Smooth muscle cell (in vitro differentiated cells): ENCODE measurements around the gene TMCO4. TPM values are rescaled to one million over a fixed set of nuclear protein-coding genes. Genes with fewer than 3 reads are reported as not detected.

Source experiments
- DNase-seq: peaks from one replicate; lab custom pipeline; 2025; ENCODE audit not compliant: unreplicated experiment; lab: John Stamatoyannopoulos, UW
- H2AFZ ChIP-seq: fragments of 200-600 bp; sonication (generic); 2 replicates; pipeline ENCODE4 v1.6.0; 2016; ENCODE audit warnings: antibody characterized with exemption, low read depth, mild to moderate bottlenecking
- H3F3A ChIP-seq: fragments of 200-600 bp; sonication (generic); 2 replicates; pipeline ENCODE4 v1.6.0; 2017; ENCODE audit warnings: antibody characterized with exemption, low read depth
- H3K27ac ChIP-seq: fragments of 200-600 bp; sonication (generic); 2 replicates; pipeline ENCODE4 v1.5.1; 2016; ENCODE audit warnings: low read depth, mild to moderate bottlenecking
- H3K27me3 ChIP-seq: fragments of 200-600 bp; sonication (generic); 2 replicates; pipeline ENCODE4 v1.6.1; 2016; ENCODE audit warnings: low read depth, mild to moderate bottlenecking
- H3K36me3 ChIP-seq: fragments of 200-600 bp; sonication (generic); 2 replicates; pipeline ENCODE4 v1.5.1; 2016; ENCODE audit warnings: low read depth
- H3K4me1 ChIP-seq: fragments of 200-600 bp; sonication (generic); 2 replicates; pipeline ENCODE4 v1.5.1; 2016; ENCODE audit warnings: low read depth
- H3K4me2 ChIP-seq: fragments of 200-600 bp; sonication (generic); 2 replicates; pipeline ENCODE4 v1.6.0; 2016; ENCODE audit warnings: mild to moderate bottlenecking
- H3K4me3 ChIP-seq: fragments of 200-600 bp; sonication (generic); 2 replicates; pipeline ENCODE4 v1.5.1; 2016; ENCODE audit warnings: mild to moderate bottlenecking
- H3K79me2 ChIP-seq: fragments of 200-600 bp; sonication (generic); 2 replicates; pipeline ENCODE4 v1.6.0; 2016; ENCODE audit warnings: low read depth, mild to moderate bottlenecking
- H3K9ac ChIP-seq: fragments of 200-600 bp; sonication (generic); 2 replicates; pipeline ENCODE4 v1.6.0; 2016; ENCODE audit warnings: low read depth
- H3K9me3 ChIP-seq: fragments of 200-600 bp; sonication (generic); replicated peaks from 2 replicates; pipeline ENCODE4 v1.5.1; 2016; ENCODE audit warnings: low read depth
- H4K20me1 ChIP-seq: fragments of 200-600 bp; sonication (generic); 2 replicates; pipeline ENCODE4 v1.6.0; 2016; ENCODE audit warnings: low read depth
- CTCF ChIP-seq: fragments of 200-600 bp; sonication (generic); IDR thresholded peaks from 2 replicates; pipeline ENCODE4 v1.5.1; 2017; ENCODE audit warnings: borderline replicate concordance, mild to moderate bottlenecking, antibody characterized with exemption; ENCODE audit not compliant: insufficient read depth, poor library complexity, severe bottlenecking
- WGBS: methylation state at CpG from one replicate; pipeline ENCODE4 v1.1.7; 2016; ENCODE audit warnings: low lambda C conversion rate; 5-methylcytosine and 5-hydroxymethylcytosine counted together
- polyA plus RNA-seq: library from polyadenylated mRNA; unstranded; fragments of >200 nt; fragmentation: Nextera tagmentation; extraction: Ambion mirVana; gene quantifications from 2 replicates; pipeline ENCODE4 v1.2.1, GENCODE V29; 2016
- total RNA-seq: library from RNA; depleted of rRNA; stranded (reverse); fragments of >200 nt; gene quantifications from 2 replicates; pipeline ENCODE4 v1.2.3, GENCODE V29; 2014

Gene TMCO4
- total and polyA plus RNA-seq, 2 experiments from 2014 or later, result 5.4 to 6.8 TPM

GRCh38 chr1:19835578-19835977 lies 35.9 kb upstream of the TMCO4 start:
- DNase-seq, result no peak
- Histone ChIP-seq H3K9ac (no peak overlapping the region), H3K27ac (no peak overlapping the region), H2AFZ (no peak overlapping the region), H3F3A (no peaks in the 10 kb centered on the region), H3K79me2 (no peaks in the 10 kb centered on the region), H3K4me3 (no peak overlapping the region), H3K4me1 (no peaks in the 10 kb centered on the region), H3K4me2 (no peak overlapping the region), H3K36me3 (no peaks in the 10 kb centered on the region), H4K20me1 (no peaks in the 10 kb centered on the region), H3K9me3 (no peaks in the 10 kb centered on the region), H3K27me3 (no peaks in the 10 kb centered on the region)
- WGBS, result 87% methylated on average over 4 of the region's 4 CpGs
- TF ChIP-seq CTCF, result no peak

GRCh38 chr1:19831441-19831840 lies 31.7 kb upstream of the TMCO4 start:
- Histone ChIP-seq H3K9ac (no peak overlapping the region), H3K79me2 (no peaks in the 10 kb centered on the region), H3F3A (no peaks in the 10 kb centered on the region), H3K4me2 (no peak overlapping the region), H3K9me3 (no peaks in the 10 kb centered on the region), H3K4me1 (no peaks in the 10 kb centered on the region), H3K36me3 (no peaks in the 10 kb centered on the region), H2AFZ (no peak overlapping the region), H4K20me1 (no peaks in the 10 kb centered on the region), H3K27ac (no peak overlapping the region), H3K4me3 (no peak overlapping the region), H3K27me3 (no peaks in the 10 kb centered on the region)
- DNase-seq, result no peak
- no peak for TF ChIP-seq CTCF
- WGBS, result 85% methylated on average over 3 of the region's 3 CpGs

GRCh38 chr1:19828546-19828945 lies 28.8 kb upstream of the TMCO4 start:
- no peaks in the 10 kb centered on the region for H4K20me1 ChIP-seq
- H3K27ac ChIP-seq, result no peak overlapping the region
- no peaks in the 10 kb centered on the region for H3K36me3 ChIP-seq
- DNase-seq, result no peak
- no peak for TF ChIP-seq CTCF
- H3K79me2 ChIP-seq, result no peaks in the 10 kb centered on the region
- H3F3A ChIP-seq, result no peaks in the 10 kb centered on the region
- H2AFZ ChIP-seq, result no peak overlapping the region
- WGBS, result 75% methylated on average over 3 of the region's 3 CpGs
- H3K4me3 ChIP-seq, result no peak overlapping the region
- H3K4me2 ChIP-seq, result no peak overlapping the region
- no peaks in the 10 kb centered on the region for H3K27me3 ChIP-seq
- H3K9me3 ChIP-seq, result no peaks in the 10 kb centered on the region
- no peak overlapping the region for H3K9ac ChIP-seq
- no peaks in the 10 kb centered on the region for H3K4me1 ChIP-seq

GRCh38 chr1:19825298-19825697 lies 25.6 kb upstream of the TMCO4 start:
- TF ChIP-seq CTCF, result no peak
- H3K4me2 ChIP-seq, result no peak overlapping the region
- no peak overlapping the region for H2AFZ ChIP-seq
- H3K27me3 ChIP-seq, result no peaks in the 10 kb centered on the region
- no peak for DNase-seq
- no peaks in the 10 kb centered on the region for H3K36me3 ChIP-seq
- H3F3A ChIP-seq, result no peaks in the 10 kb centered on the region
- H3K79me2 ChIP-seq, result no peaks in the 10 kb centered on the region
- 38% methylated on average over 6 of the region's 6 CpGs for WGBS
- no peaks in the 10 kb centered on the region for H4K20me1 ChIP-seq
- H3K4me1 ChIP-seq, result no peaks in the 10 kb centered on the region
- H3K9ac ChIP-seq, result no peak overlapping the region
- H3K4me3 ChIP-seq, result no peak overlapping the region
- H3K27ac ChIP-seq, result no peak overlapping the region
- H3K9me3 ChIP-seq, result no peaks in the 10 kb centered on the region
